ENCODE data around the gene CDT1.

The CDT1 gene

DNA sequence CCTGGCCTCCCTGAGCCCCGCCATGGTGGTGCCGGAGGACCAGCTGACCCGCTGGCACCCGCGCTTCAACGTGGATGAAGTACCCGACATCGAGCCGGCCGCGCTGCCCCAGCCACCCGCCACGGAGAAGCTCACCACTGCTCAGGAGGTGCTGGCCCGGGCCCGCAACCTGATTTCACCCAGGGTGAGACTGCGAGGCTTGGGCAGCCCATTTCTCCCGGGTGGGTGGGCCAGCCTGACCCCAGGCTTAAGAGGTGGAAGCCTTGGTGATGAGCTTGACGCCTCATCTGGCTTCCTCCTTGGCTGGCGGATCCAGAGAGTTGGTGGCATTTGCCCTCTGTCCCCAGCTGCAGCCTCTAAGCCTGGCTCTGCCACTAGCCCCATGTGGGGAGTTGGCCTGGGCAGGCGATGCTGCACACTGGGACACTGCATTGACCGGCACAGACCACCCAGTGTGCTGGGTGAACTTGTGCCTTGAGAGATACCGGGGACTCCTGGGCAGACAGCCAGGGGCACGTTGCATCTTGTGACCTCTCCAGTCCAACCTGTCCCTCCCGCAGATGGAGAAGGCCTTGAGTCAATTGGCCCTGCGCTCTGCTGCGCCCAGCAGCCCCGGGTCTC is 3.0 kb downstream of the CDT1 start:
- DNase-seq, result no peak

DNA sequence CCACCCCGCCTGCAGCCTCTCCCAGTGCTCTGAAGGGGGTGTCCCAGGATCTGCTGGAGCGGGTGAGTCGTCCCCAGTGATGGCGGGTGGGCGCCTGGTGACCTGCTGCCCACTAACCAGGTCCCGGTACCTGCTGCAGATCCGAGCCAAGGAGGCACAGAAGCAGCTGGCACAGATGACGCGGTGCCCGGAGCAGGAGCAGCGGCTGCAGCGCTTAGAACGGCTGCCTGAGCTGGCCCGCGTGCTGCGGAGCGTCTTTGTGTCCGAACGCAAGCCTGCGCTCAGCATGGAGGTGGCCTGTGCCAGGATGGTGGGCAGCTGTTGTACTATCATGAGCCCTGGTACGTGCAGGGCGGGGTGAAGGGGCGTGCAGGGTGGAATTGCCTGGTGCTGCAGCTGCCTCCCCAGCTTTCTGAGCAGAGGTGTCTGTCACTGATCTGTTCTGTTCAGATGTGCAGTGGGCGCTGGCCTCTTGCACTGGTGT is 3.6 kb downstream of the CDT1 start:
- DNase-seq, result no peak

DNA sequence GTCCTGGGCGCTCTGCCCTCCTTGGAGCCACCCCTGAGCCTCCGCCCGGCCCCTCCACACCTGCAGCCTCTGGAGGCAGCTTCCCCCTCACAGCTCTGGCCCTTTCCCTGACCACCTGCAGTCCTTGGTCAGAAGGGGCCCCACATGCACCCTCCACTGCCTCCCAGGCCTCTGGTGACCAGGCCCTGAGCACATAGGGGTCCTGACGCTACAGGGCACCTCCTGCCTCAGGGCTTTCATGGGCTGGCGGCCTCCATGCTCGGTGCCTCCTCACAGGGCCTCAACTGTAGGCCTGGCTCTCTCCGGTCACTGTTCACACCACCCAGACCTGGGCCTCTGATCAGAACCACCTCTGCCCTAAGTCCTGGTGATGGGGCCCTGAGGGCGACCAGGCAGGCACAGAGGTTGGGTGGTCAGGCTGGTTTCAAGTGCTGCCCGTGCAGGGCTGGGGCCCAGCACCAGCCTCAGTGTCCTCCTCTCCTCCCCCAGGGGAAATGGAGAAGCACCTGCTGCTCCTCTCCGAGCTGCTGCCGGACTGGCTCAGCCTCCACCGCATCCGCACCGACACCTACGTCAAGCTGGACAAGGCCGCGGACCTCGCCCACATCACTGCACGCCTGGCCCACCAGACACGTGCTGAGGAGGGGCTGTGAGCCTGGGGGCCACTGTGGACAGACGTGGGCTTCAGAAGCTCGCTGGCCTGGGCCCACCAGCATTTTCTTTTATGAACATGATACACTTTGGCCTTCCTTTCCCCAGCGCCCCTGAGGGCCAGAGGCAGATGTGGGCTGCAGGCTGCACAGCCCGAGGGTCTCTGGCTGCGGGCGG is 4.3 kb downstream of the CDT1 start:
- no peak for DNase-seq

DNA sequence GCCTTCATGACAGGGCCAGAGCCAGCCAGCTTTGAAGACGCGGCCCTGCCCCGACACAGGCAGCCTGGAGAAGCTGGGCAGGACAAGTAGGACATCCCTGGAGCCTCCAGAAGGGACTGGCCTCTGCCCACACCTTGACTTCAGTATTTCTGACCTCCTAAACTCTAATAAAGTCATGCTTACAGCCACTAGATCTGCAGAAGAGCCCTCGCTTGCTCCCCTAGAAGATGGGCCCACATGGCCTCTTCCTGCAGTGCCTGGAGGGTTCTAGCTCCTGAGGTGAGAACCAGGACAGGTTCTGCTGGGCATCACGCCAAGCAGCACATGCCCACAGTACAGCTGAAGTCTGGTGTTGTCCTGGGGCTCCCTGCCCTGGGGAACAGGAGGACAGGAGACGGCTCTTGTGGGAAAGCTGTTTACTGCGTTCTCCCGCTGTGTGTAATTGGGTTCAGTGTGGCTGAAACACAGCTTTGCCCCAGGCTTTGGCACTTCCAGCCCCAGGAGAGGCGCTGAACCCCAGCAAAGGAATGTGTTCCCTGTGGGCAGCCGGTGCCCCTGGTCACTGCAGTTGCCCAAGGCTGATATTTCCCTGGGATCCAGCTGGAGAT is 5.6 kb downstream of the CDT1 start:
- DNase-seq, result no peak

DNA sequence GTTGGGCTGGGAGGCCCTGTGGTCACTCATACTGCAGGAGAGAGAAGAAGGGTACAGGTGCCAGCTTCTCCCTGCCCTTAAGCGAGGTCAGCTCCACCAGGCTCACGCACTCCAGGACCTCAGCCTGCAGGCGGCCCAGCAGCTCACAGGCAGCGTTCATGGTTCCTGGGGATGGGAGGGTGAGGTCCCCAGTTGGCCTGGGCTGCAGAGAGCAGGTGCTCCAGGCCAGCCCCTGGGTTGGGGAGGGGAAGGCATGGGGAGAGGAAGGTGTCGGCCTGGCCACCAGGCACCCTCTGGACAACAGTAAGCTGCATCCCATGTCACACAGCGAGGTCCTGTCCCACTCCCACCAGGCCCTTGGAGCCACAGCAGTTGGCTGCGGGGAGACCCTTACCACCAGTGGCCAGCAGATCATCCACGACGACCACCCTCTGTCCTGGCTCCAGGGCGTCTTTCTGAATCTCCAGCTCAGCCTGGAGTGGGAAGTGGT is 6.1 kb downstream of the CDT1 start:
- DNase-seq, result no peak

DNA sequence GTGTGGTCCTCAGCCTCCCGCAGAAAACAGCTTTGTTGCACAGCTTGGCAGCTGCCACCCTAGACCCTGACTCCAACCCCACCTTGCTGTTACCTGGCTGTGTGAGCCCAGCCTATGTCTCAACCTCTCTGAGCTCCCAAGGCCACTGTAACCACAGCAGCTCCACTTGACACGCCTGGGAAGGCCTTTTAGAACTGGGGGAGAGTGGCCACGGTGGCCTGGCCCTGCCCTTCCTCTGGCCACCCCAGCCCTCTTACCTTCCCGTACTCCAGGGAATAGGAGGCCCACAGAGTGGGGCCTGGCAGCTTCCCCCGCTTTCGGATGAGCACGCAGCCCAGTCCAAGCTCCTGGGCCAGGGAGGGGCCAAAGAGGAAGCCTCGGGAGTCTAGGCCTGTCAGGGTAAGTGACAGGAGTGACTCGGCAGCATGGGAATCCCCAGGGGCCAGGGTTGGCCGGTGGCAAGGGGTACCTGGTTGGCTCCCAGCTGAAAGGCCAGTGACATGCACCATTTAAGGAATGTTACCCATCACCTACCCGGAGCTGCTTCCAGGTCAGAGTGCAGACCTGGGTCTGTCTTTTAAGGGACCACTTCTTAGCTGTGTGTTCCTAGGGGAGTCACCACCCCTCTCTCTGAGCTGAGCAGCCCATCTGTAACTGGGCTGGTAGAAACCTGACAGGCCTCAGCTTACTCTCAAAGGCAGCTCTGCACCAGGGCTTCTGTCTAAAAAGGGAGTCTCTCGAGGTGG is 6.8 kb downstream of the CDT1 start:
- no peak for DNase-seq

DNA sequence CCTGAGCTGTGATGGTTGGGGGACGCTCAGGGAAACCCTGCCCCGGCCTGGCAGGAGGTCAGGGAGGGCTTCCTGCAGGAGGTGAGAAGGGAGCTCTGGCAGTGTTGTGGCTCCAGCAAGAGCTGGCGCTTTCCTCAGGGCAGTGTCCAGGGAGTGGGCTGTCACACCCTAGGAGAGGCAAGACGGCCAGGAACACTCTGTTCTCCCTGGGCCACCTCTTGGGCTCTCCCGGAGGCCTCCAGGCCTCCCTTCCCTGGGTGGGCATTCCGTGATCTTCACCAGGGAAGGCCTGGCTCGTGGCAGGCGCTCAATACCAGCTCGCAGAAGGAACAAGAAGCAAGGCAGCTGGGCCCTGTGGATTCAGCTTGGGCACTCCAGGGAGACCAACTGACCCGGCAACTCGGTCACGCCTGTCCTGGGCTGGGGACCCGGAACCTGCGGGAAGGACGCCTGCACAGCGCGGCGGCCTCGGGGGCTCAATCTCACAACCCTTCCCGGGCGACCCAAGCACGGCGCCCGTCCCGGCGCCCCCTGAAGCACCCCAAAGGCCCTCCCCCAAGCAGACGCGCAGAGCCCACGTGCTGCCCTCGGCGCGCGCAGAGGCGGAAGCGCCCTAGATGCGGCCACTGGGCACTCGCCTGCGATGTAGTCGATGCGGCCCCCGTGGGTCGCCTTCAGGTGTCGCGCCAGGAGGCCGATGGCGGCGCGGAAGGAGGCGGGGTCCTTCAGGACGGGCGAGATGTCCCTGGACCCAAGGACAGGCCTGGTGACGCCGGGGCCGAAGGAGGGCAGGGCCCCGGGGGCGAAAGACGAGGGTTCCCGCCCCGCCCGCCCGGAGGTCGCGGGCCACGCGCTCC is 7.6 kb downstream of the CDT1 start:
- DNase-seq, result peak; percentile 58

DNA sequence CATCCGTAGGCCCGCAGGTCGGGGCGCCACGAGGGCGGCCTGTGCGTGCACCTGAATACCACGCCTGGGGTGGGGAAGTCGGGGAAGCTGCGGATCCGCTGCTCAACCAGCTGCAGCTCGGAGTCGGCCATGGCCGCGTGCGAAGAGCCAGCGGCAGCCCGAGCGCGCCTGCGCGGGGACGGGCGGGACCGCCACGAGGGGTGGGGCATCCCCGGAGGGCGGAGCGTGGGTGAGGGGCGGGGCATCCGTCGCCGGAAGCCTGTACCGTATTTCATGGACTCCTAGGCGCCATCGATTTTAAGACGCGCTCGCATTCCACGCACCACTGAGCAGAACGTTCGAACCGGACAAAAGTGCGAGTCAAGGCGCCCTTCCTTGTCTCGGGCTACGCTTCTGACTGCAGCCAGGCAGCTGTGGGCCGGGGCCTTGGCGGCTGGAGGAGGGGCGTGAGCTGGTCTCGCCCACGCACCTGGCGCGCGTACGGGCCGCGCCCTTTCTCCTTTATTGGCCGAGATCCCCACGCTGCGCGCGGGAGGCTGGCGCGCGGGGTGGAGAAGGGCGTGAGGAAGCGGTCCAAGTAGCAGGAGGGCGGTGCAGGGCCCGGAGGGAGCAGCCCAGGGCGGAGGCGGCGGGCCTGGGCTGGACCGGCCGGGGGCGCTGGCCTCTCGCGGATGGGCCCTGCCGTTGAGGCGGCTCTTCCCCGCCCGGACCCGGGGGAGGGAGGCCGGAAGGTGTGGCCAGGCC is 8.4 kb downstream of the CDT1 start, which contains the start of gene APRT:
Gene APRT, minus strand, starts transcription at position 160 of the 744 bp plus-strand sequence. Its CDS starts 29 bp downstream, at position 131.
- DNase-seq, result peak; percentile 92

DNA sequence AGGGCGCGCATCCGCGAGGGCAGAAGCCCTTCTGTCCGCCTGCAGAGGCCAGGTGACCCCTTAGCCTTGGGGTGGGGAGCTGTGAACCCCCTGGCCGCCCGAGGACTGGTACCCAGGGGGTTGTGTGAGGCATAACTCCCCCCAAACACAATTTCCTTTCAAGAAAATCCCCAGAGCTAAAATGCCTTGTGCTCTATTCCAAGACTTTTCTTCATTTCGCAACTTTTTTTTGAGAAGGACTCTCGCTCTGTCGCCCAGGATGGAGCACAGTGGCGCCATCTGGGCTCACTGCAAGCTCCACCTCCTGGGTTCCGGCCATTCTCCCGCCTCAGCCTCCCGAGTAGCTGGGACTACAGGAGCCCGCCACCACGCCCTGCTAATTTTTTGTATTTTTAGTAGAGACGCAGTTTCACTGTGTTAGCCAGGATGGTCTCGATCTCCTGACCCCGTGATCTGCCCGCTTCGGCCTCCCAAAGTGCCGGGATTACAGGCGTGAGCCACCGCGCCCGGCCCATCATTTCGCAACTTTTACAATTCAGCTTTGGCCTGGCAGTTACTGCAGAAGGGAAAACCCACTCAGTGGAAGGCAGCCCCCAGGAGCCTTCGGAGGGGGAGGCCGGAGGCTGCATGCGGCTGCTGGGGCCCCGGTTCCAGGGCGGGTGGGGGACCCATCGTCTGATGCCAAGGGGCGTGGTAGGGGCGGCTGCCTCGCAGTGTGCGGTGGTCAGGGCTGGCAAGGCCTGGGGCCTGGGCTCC is 9.1 kb downstream of the CDT1 start:
- DNase-seq, result no peak

DNA sequence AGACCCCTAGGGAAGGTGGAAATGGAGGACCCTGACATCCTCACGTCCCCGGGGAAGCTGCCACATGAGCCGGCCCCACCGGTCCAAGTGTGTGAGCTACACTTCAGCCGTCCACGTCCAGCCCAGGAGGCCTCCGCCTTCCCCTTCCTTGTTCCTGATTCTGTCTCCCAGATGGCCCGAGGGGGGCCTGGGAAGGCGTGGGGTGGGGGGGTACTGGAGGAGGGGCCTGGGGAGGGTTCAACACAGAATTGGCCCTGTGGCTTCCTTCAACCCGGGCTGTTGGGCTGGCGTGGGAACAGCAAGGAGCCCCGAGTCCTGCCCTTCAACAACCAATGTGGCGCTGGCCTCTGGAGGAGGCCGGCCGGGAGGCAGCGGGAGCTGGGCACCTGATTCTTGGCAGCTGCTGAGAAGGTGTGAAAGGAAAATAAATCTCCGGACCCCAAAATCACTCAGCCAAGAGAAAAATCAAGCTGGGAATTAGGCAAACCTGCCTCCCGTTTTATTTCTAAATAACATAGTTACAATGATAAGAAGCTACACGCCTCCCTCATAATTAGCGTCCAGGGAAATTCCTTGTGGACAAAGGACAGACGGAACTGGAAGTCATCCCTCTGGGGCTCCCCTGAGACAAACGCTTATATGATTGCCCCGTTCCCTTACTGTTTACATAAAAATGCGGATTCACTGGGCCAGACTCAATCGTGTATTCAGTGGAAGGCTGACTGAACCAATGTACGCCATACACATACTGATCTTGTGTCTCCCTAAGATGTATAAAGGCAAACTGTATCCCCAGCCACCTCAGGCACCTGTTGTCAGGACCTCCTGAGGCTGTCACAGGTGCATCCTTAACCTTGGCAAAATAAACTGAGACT is 9.9 kb downstream of the CDT1 start:
- no peak for DNase-seq

DNA sequence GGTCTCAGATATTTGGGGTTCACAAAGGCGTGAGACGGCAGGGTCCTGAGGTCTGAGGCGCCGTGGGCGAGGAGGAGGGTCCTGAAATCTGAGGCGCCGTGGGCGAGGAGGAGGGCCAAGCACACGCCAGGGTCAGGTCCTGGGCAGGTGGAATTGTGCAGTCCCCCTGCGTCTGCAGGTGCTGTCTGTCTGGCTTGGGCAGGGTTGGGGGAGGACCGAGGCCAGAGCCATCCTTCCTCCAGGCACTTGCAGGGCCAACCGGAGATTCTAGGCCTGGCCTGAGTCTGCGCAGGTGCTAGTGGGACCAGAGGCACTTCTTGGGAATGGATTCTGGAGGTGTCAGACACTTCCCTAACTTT is 10.5 kb downstream of the CDT1 start:
- no peak for DNase-seq

DNA sequence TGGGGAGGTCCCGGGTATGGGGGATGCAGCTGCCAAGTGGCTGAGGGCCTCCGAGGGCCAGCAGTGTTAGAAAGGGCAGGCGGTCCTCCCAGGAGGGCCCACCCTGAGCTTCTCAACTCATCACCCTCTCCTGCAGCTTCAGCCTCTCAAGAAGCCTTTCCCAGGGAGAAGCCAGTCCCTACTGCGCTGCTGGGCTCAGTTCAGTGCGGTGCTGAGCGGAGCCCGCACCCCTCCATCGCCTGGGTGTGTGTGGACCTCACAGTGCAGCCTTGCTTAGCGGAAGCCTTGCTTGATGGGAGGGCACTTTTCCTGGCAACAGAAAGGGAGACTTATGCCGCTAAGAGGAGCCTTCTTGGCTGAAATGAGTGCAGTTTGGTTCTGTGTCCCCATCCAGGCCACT is 11.6 kb downstream of the CDT1 start:
- no peak for DNase-seq

DNA sequence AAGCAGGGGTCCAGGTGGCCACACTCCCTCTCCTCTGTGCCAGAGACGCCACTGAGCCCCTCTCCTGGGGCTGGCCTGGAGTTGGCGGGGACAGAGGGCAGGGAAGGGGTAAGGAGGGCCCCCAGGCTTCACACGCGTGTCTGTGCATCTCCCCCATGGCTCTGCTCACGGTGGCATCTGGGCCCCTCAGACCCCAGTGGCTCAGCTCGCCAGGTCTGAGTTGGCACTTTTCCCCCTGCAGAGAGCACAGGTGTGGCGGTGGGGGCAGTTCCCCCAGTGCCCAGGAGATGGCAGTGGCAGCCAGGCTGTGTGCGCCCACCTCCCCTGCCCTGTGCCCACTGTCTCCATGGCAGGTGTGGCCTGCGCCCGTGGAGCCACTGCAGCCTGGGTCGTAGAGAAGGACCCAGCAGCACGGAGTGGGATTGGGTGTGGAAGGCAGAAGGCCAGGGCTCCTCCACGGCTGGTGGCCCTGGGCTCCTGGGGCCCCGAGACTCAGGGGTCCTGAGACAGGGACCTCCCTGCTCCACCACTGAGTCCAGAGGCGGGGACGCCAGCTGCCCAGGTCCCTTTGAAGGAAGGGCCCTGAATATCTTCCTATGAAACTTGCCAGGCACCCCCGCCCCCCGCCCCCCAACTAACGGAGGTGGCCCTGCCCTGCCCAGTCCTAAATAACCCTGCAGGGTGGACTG is 12.5 kb downstream of the CDT1 start:
- peak; percentile 39 for DNase-seq

DNA sequence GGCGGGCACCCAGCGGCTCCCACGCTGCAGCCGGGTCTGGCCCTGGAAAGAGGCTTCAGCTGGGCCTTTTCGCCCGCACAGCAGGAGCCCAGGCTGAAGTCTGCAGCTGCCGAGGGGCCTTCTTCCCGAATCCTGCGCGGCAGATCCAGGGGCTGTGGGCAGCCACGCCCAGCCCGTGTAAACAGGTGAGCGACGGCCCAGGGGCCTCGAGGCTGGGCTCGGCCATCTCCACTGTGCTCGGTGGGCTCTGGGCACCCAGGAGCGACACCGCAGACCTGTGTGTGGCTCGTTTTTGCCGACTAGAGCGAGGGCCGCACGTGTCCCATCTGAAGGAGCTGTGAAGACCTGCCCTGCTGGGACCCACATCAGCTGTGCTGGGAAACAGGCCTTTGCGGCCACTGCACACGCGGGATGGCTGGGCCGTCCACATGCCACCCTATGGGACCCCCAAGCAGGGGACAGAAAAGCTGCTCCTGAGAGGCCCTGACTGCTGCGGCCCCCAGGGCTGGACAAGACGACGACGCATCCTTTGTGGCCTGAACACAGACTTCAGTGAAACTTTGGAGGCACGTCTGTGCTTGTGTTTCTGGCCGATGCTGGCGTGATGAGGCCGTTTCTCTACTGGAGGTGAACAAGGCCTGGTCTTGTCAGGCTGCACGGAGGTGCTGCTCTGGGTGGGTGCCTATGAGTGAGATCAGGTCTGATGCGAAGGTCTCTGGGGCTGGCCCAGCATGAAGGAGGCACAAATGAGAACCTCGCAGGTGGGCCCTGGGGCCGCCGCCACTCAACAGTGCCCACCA is 13.3 kb downstream of the CDT1 start:
- no peak for DNase-seq

DNA sequence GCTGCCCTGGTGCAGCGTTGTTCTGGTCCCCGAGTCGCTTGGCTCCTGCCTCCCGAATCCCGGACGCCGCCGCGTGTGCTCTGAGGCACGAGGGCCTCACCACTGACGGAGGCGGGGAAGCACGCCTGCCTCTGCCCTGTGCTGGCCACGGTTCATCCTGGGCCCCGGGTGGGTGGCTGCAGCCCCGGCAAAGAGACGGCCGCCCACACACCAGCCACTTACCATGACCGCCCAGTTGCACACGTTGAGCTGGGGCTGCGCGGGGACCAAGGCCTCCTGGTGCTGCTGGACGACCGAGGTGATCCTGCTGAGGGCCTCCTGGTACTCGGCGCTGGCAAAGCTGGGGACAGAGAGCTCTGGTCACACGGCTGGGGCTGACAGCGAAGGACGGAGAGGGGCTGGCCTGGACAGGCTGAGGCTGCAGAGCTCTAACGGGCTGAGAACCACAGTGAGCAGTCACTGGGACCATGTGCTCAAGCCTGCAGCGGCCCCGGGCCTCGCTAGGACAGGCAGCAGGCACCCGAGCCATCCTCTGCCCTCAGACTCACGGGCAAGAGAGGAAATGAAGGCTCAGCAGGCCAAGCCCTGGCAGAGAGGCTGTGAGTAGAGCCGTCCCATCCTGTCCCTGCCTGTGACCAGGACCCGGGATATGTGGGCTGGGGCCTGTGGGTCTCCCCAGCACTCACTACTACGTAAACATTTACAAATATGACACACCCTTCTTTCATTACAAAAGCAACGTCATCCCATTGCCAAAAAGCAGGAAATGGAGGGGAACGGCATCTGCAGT is 14.4 kb downstream of the CDT1 start:
- DNase-seq, result no peak

DNA sequence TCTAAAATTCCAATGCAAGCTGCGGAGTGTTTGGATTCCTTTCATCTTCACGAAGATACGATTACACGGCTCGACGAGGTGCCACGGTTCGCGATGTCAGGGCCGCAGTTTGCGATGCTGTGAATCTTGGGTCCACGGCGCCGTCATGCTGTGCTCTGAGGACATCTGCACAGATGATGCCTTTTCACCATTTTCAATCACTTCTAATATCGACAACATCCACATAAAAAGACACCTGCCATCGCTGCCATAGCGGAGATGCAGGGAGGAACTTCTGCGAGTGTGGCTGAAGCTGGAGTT is 14.9 kb downstream of the CDT1 start:
- no peak for DNase-seq

DNA sequence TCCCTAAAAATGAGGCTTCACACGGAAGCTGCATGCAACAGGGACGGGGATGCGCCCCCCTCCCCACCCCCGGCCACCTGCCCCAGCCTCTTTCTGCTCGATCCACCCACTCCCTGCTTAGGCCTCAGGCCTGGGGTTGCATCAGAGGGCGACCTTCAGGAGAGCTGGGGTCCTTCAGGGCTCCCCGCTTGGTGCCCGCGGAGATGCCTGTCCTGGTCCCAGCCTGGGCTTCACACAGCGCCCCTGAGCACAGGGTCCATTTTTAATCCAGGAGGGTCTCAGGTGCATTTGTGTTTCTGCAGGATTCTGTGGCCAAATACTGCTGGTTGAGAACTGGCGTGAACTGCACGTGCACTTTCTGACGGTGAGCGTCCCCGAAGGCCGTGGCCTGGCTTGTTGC is 15.5 kb downstream of the CDT1 start:
- DNase-seq, result no peak

All from CD4-positive, alpha-beta T cell treated with Interleukin-4 for 4 hours (primary cell).